Cerebellar cortex (tissue), 1 donor: ENCODE measurements around the gene DMD.
A peak's percentile ranks its signal among the peaks of the same experiment; 100 is the strongest.
"Not testable (repeated sequence)": the region's sequence is repeated elsewhere in the genome, so short reads cannot be mapped to it uniquely, and the experiment has no call there.

ENCODE experiments used
- DNase-seq: peaks from one replicate; pipeline ENCODE4 v3.0.0-alpha.2; 2015; ENCODE audit warnings: low spot score

DMD gene

DNA sequence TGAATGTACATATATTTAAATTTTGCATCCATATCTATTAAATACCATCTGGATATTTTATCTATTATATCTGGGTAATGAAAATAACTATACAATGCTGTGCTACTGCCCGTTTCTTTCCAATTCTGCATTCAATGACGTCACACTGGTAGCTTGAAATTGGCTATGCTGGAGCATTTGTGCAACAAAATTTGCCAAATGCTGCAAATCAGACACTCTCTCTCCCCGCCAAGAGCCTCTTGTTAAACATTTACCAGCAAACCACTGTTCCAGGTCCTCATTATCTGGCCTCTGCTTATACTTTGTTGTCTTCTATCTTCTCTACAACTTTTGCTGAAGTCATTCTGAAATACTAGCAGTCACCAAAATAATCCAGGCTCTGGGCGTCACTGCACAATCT lies 1201.1 kb downstream of the DMD start:
- DNase-seq, result peak; percentile 28

DNA sequence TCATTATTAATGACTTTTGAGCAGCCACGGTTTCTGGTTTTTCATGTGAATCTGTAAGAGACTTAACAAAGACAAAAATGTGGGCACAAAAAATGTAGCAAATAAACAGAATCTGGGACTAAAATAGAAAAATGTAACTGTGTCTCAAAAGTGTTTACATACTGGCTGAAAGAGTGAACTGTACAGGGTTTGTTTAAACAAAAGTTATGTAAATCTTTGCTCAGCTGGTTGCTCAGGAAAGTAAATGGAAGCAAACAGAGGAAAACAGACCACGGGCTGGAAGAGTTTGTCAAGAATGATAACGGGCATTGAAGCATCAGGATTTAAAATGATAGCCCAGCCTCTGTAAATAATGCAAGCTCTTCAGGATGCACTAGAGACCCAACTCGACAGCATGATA lies 1217.7 kb downstream of the DMD start:
- no peak for DNase-seq

DNA sequence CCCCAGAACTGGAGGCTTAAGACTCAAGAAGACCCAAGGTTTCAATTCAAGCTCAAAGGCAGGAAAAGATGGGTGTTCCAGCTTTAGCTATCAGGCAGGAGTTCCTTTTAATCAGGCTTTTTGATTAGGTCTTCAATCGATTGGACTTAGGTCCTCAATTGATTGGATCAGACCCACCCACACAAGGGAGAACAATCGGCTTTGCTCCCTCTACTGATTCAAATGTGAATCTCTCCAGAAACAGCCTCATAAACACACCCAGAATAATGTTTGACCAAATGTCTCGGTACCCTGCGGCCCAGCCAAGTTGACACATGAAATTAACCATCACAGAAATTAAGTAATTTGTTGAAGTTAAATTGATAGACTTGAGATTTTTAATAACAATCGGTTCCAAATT lies 1222.4 kb downstream of the DMD start:
- DNase-seq, result no peak

DNA sequence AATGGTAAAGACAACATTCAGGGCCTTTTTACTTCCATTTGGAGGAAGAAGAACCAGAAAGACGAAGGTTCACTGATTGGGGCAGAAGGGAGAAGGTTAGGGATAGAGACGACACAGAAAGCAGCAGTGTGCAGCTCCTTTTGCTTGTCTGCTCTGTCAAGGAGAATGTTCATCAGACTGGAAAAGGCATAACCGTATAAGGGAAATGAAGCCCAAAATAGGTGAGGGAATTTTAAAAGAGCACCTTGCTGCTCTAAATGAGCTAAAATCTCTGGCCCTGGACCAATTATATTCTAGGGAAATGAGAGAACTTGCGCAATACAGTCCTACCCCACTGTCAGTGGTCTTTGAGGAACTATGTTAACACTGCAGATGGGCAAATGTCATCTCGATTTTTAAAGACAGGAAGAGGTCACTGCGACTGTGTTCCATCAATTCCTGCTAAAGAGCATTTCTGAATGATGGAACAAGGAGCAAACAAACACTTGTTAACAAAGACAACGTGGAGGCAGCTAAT lies 1229.7 kb downstream of the DMD start:
- DNase-seq, result peak; percentile 53

DNA sequence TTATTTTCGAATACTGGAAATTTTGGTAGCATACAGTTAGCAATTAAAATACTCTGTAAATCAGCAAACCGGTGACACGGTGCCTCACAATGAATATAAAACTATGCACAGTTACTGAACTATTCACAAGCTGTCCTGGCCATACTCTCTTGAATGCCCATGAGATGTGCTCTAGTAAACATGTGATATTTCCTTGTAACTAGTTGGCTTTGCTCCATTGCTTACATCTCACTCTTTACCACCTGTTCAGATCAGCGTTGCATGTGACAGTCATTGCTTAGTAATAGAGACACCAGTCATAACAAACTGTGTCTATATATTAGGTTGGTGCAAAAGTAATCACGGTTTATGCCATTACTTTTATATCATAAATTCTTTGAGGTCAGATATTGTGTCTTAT lies 1241.6 kb downstream of the DMD start:
- peak; percentile 59 for DNase-seq

DNA sequence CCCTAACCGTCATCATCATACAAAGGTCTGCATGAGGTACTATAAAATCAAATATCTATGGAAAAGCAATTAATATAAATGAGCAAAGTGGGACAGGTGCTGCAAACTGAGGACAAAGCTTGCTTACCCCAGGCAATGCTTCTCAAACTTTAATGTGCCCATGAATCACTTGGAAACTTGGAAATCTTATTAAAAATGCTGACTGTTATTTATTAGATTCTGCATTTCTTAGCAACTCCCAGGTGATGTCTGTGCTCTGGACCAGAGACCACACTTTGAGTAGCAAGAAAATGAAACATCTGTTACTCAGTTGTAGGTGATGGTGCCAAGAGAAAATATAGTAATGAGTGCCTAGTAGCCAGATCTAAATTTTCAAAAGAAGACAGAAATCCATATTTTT lies 1249.1 kb downstream of the DMD start:
- DNase-seq, result no peak

DNA sequence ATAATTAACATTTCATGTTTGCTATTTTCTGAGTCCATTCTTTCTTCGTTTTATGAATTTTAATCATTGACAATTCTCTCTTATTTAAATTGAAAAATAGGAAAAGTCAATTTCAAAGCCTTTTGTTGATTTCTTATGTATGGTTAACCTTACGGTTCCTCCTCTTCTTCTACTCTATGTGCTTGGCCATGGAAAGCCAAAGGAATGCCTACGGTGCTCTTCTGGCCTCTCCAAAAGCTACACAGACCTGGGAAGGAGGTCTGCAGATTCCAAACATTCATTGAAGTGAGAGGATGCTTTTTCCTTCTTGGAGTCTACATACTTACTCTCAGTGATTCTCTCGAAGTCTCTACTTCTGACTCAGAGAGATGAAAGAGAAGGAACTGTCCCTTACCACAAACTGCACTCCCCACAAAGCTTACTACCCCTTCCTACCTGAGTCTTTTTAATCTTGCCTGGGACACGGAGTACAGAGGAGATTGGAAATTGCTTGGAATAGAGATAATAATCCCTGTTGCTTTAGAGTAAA lies 1276.4 kb downstream of the DMD start:
- DNase-seq, result no peak

DNA sequence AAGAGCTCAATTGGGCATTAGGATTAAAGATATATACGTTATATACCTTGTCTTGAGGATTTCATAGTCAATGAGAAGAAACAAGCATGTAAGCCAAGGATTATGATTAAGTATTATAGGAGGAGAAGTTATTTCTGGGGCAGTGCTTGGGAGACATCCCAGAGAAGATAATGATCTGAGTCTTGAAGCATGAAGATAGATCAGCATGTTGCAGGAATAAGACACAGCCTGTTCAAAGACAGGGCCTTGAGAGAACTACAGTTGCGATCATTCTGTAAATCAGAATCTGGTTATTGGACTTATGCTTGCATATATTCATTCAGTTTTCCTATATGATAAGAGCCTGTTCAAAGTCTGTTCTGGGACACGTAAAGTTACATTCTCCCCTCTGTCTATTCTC lies 1277.3 kb downstream of the DMD start:
- DNase-seq, result no peak

DNA sequence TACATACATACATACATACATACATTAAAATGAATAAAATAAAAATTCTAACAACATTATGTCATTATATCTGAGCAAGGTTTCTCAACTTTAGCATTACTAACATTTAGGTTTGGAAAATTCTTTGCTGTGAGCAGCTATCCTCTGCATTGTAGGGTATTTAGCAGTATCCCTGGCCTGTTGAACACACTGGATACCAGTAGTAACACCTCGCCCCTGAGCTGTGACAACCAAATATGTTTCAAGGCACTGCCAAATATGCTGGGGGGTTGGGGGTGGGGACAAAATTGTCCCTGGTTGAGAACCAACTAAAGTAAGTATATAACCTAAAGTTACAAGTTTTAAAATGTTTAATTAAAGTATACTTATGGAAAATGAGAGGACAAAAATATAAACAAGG lies 1278.6 kb downstream of the DMD start:
- no peak for DNase-seq

DNA sequence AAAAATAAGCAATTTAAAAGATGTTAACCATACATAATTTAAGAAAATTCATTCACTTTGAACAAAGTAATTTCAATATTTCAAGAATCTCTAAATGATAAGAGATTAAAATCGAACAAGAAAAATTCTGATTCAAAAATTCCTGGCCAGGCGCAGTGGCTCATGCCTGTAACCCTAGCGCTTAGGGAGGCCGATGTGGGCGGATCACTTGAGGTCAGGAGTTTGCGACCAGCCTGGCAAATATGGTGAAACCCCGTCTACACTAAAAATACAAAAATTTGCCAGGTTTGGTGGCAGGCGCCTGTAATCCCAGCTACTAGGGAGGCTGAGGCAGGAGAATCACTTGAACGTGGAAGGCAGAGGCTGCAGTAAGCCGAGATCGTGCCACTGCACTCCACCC lies 1279.0 kb downstream of the DMD start:
- not testable (repeated sequence) for DNase-seq

DNA sequence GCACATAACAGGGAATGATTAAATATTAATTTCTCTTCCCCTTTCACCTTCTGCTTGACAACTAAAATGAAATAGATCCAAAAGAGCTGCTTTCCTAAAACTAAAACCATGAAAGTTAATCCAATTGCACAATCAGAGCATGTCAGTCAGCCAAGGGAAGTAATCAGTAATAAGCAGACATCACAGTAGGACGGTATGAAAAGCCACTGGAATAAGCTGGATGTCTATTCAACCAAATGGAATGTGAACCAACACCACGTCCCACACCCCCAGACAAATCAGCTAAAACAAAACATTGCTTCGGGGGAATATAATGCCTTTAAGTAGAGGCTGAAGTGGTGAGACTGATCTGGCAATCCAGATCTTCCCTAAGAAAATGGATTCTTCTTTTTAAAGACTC lies 1280.1 kb downstream of the DMD start:
- DNase-seq, result no peak

DNA sequence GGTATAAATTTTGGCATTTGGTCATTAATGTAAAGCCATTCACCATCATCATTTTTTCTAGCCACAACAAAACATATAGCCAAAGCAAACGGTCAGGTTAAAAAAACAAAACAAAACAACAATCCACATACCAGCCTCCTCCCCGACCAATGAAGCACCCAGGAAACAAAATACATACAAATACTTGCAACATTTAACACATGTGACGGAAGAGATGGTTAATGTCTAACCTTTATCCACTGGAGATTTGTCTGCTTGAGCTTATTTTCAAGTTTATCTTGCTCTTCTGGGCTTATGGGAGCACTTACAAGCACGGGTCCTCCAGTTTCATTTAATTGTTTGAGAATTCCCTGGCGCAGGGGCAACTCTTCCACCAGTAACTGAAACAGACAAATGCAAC lies 1282.0 kb downstream of the DMD start:
- no peak for DNase-seq

DNA sequence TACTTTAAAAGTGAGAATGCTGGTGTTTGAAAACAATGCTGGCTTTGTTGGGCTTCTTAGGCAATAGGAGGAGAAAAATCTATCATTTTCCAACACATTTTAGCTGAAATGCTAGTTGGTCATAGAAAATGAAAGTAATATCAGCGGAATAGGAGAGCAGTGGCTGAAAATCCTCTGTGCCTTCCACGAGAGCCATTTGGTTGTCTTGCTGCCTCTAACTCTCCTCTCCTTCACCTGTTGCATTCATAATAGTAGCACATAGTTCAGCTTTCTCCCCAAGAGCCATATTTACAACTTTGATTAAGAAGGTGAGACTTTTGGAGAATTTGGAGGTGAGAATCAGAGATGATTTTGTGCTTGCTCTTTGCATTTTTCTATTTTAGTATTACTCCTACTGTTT lies 1290.1 kb downstream of the DMD start:
- no peak for DNase-seq

DNA sequence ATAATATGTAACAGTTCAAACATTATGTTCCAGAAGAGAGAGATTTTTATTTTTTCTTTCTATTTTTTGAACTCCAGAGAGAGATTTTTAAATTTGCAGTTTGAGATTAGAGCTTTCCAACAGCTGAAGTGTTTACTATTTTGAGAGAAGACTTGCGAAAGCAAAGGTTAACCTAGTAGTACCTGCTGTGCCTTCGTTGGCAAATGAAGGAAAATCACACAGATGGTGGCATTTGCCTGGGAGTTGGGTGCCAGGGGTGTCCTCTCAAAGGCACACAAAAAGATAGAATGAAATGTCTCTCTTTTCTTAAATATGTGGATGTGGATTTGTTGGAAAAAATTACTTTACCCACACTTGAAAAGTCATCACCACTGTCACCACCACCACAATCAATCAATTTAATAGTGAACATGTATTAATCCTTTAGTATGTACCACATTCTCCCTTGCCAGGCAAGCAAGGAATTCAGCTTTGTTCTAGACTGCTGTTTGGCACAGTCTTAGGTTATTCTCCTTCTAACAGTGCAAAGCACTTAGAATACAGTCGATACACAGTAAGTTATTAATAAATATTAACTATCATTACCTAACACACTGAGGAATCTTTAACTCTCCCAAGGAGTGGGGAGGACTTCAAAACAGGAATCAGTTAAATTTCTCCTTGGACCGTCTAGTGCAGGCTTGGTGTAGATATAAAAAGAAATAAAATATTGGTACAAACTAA lies 1301.3 kb downstream of the DMD start:
- peak; percentile 81 for DNase-seq

DNA sequence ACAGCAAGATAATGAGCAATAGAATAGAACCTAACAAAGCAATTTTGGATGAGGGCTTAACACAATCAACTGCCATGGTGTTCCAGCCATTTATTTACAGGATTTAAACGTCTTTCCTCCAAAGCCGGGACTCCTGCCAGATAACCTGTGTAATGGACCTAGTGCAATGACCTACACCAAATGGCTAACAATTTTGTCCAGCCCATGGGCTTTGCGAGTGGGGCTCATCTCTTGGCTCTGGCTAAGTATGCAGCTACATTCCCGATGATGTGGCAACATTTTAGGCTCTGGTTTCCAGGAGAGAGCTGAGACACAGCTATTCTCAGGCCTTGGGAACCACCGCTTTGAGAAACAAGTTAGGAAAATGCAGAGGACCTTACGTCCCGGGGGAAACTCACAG lies 1317.2 kb downstream of the DMD start:
- peak; percentile 63 for DNase-seq

DNA sequence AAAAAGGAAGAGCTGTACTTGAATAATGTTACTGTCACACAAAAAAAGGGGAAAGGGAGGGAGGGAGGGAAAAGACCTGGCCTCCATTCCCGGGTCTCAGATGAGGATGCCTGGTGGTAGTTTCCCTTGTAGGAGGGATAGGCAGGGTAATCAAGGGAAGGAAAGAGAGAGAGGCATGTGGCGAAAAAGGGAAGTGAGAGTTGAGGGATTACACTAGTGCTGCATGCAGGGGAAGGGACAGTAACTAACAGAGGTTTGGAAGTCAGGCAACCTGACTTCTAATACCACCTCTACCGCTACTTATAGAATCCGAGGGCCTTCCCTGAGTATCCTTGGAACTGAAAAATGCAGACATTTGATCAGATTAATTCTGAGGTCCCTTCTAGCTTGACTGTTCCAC lies 1317.8 kb downstream of the DMD start:
- no peak for DNase-seq

DNA sequence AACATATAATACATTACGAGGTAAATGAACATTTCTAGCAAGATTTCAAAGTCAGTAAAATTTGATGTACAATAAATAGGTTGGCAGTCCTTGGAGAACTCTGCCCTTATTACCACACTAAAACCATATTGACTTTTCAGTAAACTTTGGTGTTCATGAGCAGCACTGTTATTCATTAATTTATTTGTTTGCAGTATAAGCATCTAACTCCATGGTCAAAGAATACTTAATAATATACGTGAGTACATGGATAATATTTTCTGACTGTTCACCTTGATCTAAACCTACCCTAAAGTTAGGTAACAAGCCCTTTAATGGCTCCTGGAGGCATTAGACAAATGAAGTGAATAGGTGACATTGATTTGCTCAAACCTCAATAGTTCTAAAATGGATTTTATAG lies 1322.3 kb downstream of the DMD start:
- DNase-seq, result no peak

DNA sequence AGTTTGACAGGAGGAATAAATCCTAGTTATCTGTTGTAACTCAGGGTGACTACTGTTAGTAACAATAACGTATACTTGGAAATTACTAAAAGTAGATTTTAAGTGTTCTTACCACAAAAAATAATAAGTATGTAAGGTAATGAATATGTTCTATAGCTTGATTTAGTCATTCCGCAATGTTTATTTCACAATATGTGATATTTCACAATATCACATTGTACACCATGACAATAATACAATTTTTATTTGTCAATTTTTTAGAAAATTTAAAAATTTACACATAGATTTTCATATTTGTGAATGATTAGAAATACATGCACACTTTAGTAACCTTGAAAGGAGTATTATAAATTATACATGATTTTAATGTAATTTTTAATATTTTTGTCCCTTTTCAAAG lies 1326.8 kb downstream of the DMD start:
- no peak for DNase-seq

DNA sequence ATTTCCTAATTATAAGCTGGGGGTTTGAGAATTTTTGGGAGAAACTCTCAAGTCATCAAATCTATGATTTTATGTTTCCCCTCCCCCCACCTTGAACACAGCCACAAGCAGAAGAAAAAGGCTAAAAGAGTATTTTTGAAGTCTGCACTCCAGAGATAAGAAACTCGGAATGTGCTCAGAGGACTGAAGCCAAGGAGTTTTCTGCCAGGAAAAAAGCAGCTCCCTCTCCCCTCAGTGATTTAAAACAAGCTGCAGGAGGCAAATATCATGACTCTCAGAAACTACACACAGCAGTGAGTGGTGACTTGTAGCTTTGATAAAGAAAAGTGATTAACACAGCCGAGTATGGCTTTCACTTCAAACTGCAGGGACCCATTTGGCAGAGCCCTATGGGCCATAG lies 1339.3 kb downstream of the DMD start:
- DNase-seq, result peak; percentile 5

DNA sequence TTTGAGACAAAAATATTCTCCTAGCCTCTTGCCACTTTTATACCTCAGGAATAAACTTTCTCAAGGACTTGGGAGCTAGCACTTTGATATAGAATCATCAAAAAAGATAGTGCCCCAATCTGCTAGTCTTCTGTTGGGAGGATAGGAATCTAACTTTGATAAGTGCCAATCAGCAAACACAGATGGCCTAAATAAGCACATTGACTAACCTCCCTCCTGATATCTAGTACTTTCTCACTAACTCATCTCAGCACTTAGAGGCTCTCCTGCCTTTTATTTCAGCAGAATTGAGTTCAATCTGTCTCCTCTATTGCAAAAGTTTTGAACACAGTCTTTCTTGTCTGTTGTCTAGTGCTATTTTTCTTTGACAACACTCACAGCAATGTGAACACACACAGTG lies 1341.1 kb downstream of the DMD start:
- DNase-seq, result no peak

DNA sequence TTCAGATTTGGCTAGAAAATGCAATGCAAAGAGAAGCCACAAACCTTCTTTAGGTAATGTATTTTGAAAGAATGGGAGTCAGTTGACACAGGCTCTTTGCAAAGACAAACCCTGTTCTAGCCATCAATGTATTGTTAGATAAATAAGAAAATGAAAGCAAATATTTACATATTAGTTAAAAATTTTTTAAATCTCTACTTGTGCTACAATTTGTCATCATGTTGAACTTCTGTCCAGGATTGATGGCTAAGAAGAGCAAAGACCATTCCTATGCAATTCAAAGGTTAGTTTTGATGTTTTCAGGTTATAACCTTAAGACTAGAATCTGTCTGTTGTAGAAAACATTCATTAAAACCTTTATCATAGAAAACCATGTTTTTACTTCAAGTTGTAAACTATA lies 1350.7 kb downstream of the DMD start:
- DNase-seq, result no peak

DNA sequence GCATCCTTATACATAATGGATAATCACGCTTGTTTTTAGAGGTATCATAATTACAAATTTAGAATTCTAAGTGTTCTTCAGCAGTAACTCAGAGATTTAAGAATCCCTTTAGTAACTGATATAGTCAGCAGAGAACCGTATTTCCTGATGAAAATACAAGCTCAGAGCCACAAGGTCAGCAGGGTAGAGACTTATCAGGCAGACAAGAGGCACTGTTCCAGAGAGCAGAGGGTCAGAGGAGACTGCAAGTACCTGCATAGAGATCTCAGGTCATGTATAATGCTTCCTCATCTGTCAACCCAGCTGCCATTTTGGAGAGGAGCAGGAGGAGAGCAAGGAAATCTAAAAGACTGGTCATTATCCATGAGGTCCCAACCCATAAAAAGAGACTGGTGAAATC lies 1352.4 kb downstream of the DMD start:
- DNase-seq, result no peak

DNA sequence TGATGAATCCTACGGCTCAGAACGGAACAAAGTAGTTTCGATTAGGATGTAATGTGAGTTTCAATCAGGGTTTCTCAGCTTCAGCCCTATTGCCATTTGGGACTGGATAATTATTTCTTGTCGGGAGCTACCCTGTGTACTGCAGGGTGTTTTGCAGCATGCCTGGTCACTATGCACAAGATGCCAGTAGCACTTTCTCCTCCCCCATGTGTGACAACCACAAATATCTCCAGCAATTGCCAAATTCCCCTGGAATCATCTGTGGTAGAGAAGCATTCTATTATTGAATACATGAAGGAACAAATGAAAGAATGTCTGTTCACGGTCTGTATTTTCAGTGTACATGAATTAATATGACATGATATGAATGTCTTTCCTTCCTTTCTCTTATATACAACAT lies 1356.6 kb downstream of the DMD start:
- no peak for DNase-seq

DNA sequence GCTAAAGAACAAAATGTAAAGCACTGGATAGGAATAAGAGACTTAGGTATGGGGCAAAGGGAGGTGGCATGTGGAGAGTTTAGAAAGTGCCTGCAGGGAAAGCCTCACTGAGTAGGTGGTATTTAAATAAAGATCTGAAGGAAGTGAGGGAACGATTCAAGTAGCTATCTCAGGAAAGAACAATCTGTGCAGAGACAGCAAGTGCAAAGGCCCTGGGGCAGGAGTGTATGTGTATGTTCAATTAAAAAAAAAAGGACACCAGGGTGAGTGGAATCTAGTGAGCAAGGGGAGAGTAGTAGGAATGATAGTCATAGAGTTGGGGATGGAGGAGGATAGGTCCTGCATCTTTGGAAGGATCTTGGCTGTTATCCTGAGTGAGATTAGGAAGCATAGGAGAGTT lies 1359.6 kb downstream of the DMD start:
- DNase-seq, result no peak
